Activated naive CD4-positive, alpha-beta T cell treated with anti-CD3 and anti-CD28 coated beads, Interleukin-2, amount 10 ng/mL, durations not matched to agents 7 days and 5 days (primary cell): Measurements from ENCODE around the gene FAM83D.

Experiments used
- CTCF ChIA-PET: fragments of 350-600 bp; sonication (Branson Sonifier 250); formaldehyde crosslinking; loops from one replicate; lab custom pipeline; 2021; ENCODE audit warnings: antibody characterized with exemption; lab: Charles Lee
- DNase-seq: peaks from one replicate; pipeline ENCODE4 v3.0.0-alpha.2; 2020
- H3K27ac Mint-ChIP-seq: one replicate; pipeline ENCODE4 v1.8.0; 2021; ENCODE audit warnings: mild to moderate bottlenecking, moderate library complexity, mixed read lengths
- H3K27me3 Mint-ChIP-seq: one replicate; pipeline ENCODE4 v1.8.0; 2021; ENCODE audit warnings: mild to moderate bottlenecking, mixed read lengths
- H3K36me3 Mint-ChIP-seq: one replicate; pipeline ENCODE4 v1.8.0; 2021; ENCODE audit warnings: mixed read lengths
- H3K4me1 Mint-ChIP-seq: one replicate; pipeline ENCODE4 v1.8.0; 2021; ENCODE audit warnings: mixed read lengths
- H3K4me3 Mint-ChIP-seq: one replicate; pipeline ENCODE4 v1.8.0; 2021; ENCODE audit warnings: mild to moderate bottlenecking, moderate library complexity, mixed read lengths
- H3K9me3 Mint-ChIP-seq: one replicate; pipeline ENCODE4 v1.8.0; 2021; ENCODE audit warnings: mixed read lengths

Gene FAM83D

GRCh38 chr20:38926142-38926933, at the start of gene FAM83D:
Gene FAM83D (plus strand): TSS chr20:38926417. CDS start chr20:38926443, 26 bp downstream.
- peak within 1 kb of the TSS; percentile 77 for H3K4me3 Mint-ChIP-seq
- H3K9me3 Mint-ChIP-seq: no peaks in the 10 kb centered on the region
- H3K27ac Mint-ChIP-seq: peak within 1 kb of the TSS; percentile 73
- H3K27me3 Mint-ChIP-seq: no peaks in the 10 kb centered on the region
- H3K4me1 Mint-ChIP-seq: peaks cover 42% of the 10 kb centered on the region
- CTCF ChIA-PET: interaction anchor here (1.1 to 6.9 kb wide), 5 partner anchors 13 to 154 kb away, joined by 4 to 54 read pairs (median 6); partner anchors contain the start of gene DHX35
- DNase-seq: peak; percentile 98
- peaks cover 32% of the 10 kb centered on the region for H3K36me3 Mint-ChIP-seq

GRCh38 chr20:38877483-38877882, 48.7 kb upstream of the FAM83D start:
- no peaks in the 10 kb centered on the region for H3K27me3 Mint-ChIP-seq
- DNase-seq: no peak
- no peak overlapping the region for H3K27ac Mint-ChIP-seq
- CTCF ChIA-PET: no interaction called here
- H3K4me3 Mint-ChIP-seq: no peak overlapping the region
- H3K9me3 Mint-ChIP-seq: no peaks in the 10 kb centered on the region
- H3K36me3 Mint-ChIP-seq: peaks cover 26% of the 10 kb centered on the region
- peaks cover 86% of the 10 kb centered on the region for H3K4me1 Mint-ChIP-seq

GRCh38 chr20:38878866-38879265, 47.4 kb upstream of the FAM83D start:
- Mint-ChIP-seq H3K4me1 (peaks cover 80% of the 10 kb centered on the region), H3K36me3 (peaks cover 22% of the 10 kb centered on the region), H3K27ac (no peak overlapping the region), H3K4me3 (no peak overlapping the region), H3K9me3 (no peaks in the 10 kb centered on the region), H3K27me3 (no peaks in the 10 kb centered on the region)
- DNase-seq: no peak
- CTCF ChIA-PET: interaction anchor here (5.5 kb wide), 1 partner anchor 13 kb away, joined by 27 read pairs; no protein-coding TSS in a partner anchor

GRCh38 chr20:38880952-38881735, 45.1 kb upstream of the FAM83D start:
- peaks cover 27% of the 10 kb centered on the region for H3K36me3 Mint-ChIP-seq
- no peak for DNase-seq
- CTCF ChIA-PET: interaction anchor here (1.1 to 5.5 kb wide), 2 partner anchors 11 to 127 kb away, joined by 3 to 27 read pairs; no protein-coding TSS in a partner anchor
- H3K27ac Mint-ChIP-seq: peak overlapping the region; percentile 33
- no peaks in the 10 kb centered on the region for H3K27me3 Mint-ChIP-seq
- no peak overlapping the region for H3K4me3 Mint-ChIP-seq
- peaks cover 57% of the 10 kb centered on the region for H3K4me1 Mint-ChIP-seq
- no peaks in the 10 kb centered on the region for H3K9me3 Mint-ChIP-seq

- Mint-ChIP-seq H3K27ac (no peak overlapping the region), H3K27me3 (no peaks in the 10 kb centered on the region), H3K4me3 (no peak overlapping the region), H3K4me1 (peaks cover 50% of the 10 kb centered on the region), H3K9me3 (no peaks in the 10 kb centered on the region), H3K36me3 (peaks cover 27% of the 10 kb centered on the region)
- DNase-seq: no peak
- CTCF ChIA-PET: interaction anchor here (1.1 to 5.5 kb wide), 2 partner anchors 10 to 128 kb away, joined by 3 to 27 read pairs; no protein-coding TSS in a partner anchor
Measured at GRCh38 chr20:38881806-38882440, 44.3 kb upstream of the FAM83D start.

- peak overlapping the region; percentile 72 for H3K27ac Mint-ChIP-seq
- H3K4me3 Mint-ChIP-seq: no peak overlapping the region
- H3K36me3 Mint-ChIP-seq: peaks cover 25% of the 10 kb centered on the region
- CTCF ChIA-PET: interaction anchor here (1.1 to 5.5 kb wide), 2 partner anchors 10 to 129 kb away, joined by 3 to 27 read pairs; no protein-coding TSS in a partner anchor
- no peaks in the 10 kb centered on the region for H3K9me3 Mint-ChIP-seq
- H3K4me1 Mint-ChIP-seq: peaks cover 47% of the 10 kb centered on the region
- no peak for DNase-seq
- H3K27me3 Mint-ChIP-seq: no peaks in the 10 kb centered on the region
Measured at GRCh38 chr20:38882600-38882999, 43.6 kb upstream of the FAM83D start.

- Mint-ChIP-seq H3K4me3 (no peak overlapping the region), H3K27ac (peak overlapping the region; percentile 72), H3K27me3 (no peaks in the 10 kb centered on the region), H3K9me3 (no peaks in the 10 kb centered on the region), H3K4me1 (peaks cover 42% of the 10 kb centered on the region), H3K36me3 (peaks cover 23% of the 10 kb centered on the region)
- no peak for DNase-seq
- CTCF ChIA-PET: interaction anchor here (1.0 to 5.5 kb wide), 2 partner anchors 9 to 78 kb away, joined by 3 to 27 read pairs; partner anchors contain the start of gene PPP1R16B
Measured at GRCh38 chr20:38883081-38883980, 42.9 kb upstream of the FAM83D start.

GRCh38 chr20:38883981-38884733, 42.1 kb upstream of the FAM83D start:
- no peak for DNase-seq
- no peaks in the 10 kb centered on the region for H3K9me3 Mint-ChIP-seq
- no peak overlapping the region for H3K4me3 Mint-ChIP-seq
- peak overlapping the region; percentile 55 for H3K27ac Mint-ChIP-seq
- peaks cover 22% of the 10 kb centered on the region for H3K36me3 Mint-ChIP-seq
- CTCF ChIA-PET: interaction anchor here (1.0 to 5.5 kb wide), 2 partner anchors 8 to 79 kb away, joined by 3 to 27 read pairs; partner anchors contain the start of gene PPP1R16B
- peaks cover 36% of the 10 kb centered on the region for H3K4me1 Mint-ChIP-seq
- H3K27me3 Mint-ChIP-seq: no peaks in the 10 kb centered on the region

- peaks cover 17% of the 10 kb centered on the region for H3K36me3 Mint-ChIP-seq
- CTCF ChIA-PET: no interaction called here
- peaks cover 30% of the 10 kb centered on the region for H3K4me1 Mint-ChIP-seq
- H3K27me3 Mint-ChIP-seq: no peaks in the 10 kb centered on the region
- no peaks in the 10 kb centered on the region for H3K9me3 Mint-ChIP-seq
- no peak for DNase-seq
- no peak overlapping the region for H3K4me3 Mint-ChIP-seq
- no peak overlapping the region for H3K27ac Mint-ChIP-seq
Measured at GRCh38 chr20:38885357-38885756, 40.9 kb upstream of the FAM83D start.

- Mint-ChIP-seq H3K27me3 (no peaks in the 10 kb centered on the region), H3K4me1 (peaks cover 20% of the 10 kb centered on the region), H3K36me3 (peaks cover 19% of the 10 kb centered on the region), H3K9me3 (no peaks in the 10 kb centered on the region), H3K27ac (peak overlapping the region; percentile 7), H3K4me3 (no peak overlapping the region)
- DNase-seq: no peak
- CTCF ChIA-PET: interaction anchor here (0.8 to 1.2 kb wide), 2 partner anchors 46 to 156 kb away, joined by 3 to 4 read pairs; no protein-coding TSS in a partner anchor
Measured at GRCh38 chr20:38888059-38888831, 38.0 kb upstream of the FAM83D start.

GRCh38 chr20:38889050-38889449, 37.2 kb upstream of the FAM83D start:
- Mint-ChIP-seq H3K27me3 (no peaks in the 10 kb centered on the region), H3K36me3 (peaks cover 18% of the 10 kb centered on the region), H3K9me3 (no peaks in the 10 kb centered on the region), H3K4me1 (peaks cover 27% of the 10 kb centered on the region), H3K4me3 (no peak overlapping the region), H3K27ac (no peak overlapping the region)
- CTCF ChIA-PET: no interaction called here
- DNase-seq: no peak
